Small intestine (tissue), 7 donors: ENCODE results near the gene WARS2. TPM values are rescaled to one million over a fixed set of nuclear protein-coding genes. Genes with fewer than 3 reads are reported as not detected.

Source experiments
- DNase-seq, 2 donors: peaks; one replicate each; pipeline versions ENCODE4 v3.0.0 to v3.0.0-alpha.2; 2013
- FAIRE-seq: peaks from 2 replicates; lab custom pipeline; 2012; peaks lifted over from hg19 to GRCh38; lab: Jason Lieb, UNC
- H3K27ac ChIP-seq, 3 donors: one replicate each; pipeline ENCODE4 v1.5.1; 2013; ENCODE audit warnings: low read length in 2 of 3, mild to moderate bottlenecking in 2 of 3, control low read depth in 1 of 3, inconsistent platforms in 1 of 3, low read depth in 1 of 3, moderate library complexity in 1 of 3
- H3K27me3 ChIP-seq, 3 donors: one replicate each; pipeline ENCODE4 v1.6.1; 2013; ENCODE audit warnings: low read length in 3 of 3, inconsistent platforms in 1 of 3; ENCODE audit not compliant: control insufficient read depth in 3 of 3, insufficient read depth in 3 of 3
- H3K36me3 ChIP-seq, 3 donors: one replicate each; pipeline ENCODE4 v1.6.1; 2013; ENCODE audit warnings: low read length in 3 of 3, inconsistent platforms in 1 of 3, low read depth in 1 of 3, mild to moderate bottlenecking in 1 of 3, moderate library complexity in 1 of 3; ENCODE audit not compliant: control insufficient read depth in 3 of 3, insufficient read depth in 2 of 3
- H3K4me1 ChIP-seq, 3 donors: one replicate each; pipeline ENCODE4 v1.6.1; 2013; ENCODE audit warnings: low read length in 2 of 3, inconsistent platforms in 1 of 3, low read depth in 1 of 3, mild to moderate bottlenecking in 1 of 3, moderate library complexity in 1 of 3; ENCODE audit not compliant: control insufficient read depth in 3 of 3, insufficient read depth in 2 of 3
- H3K4me3 ChIP-seq, 3 donors: one replicate each; pipeline ENCODE4 v1.5.1; 2013; ENCODE audit warnings: low read length in 3 of 3, control low read depth in 1 of 3, inconsistent platforms in 1 of 3, low read depth in 1 of 3, mild to moderate bottlenecking in 1 of 3, moderate library complexity in 1 of 3
- H3K9me3 ChIP-seq, 2 donors: one replicate each; pipeline ENCODE4 v1.6.1; 2013; ENCODE audit warnings: low read depth in 1 of 2, low read length in 1 of 2; ENCODE audit not compliant: control insufficient read depth in 2 of 2, insufficient read depth in 1 of 2
- WGBS, 3 donors: extraction: QIAGEN DNeasy Blood & Tissue Kit; methylation state at CpG; one replicate each; pipeline ENCODE4 v1.1.7; 2013; 5-methylcytosine and 5-hydroxymethylcytosine counted together
- polyA plus RNA-seq, 4 donors: library from polyadenylated mRNA; stranded (reverse) in 3 of 4; unstranded in 1 of 4; fragments of 200-250 nt in 3 of 4; fragments of 120-200 nt in 1 of 4; gene quantifications; one replicate each; pipeline versions ENCODE4 v1.2.1 to v1.2.3, GENCODE V29; 2013
- donor health status: healthy with polysubstance abuse.
- donor health status: control.
- donor health status: control.
- donor health status: Bipolar disorder and iron deficiency.
- donor health status: healthy.

WARS2 gene
- polyA plus RNA-seq, 4 donors: 4.5 to 22.0 (median 7.9) TPM

DNA sequence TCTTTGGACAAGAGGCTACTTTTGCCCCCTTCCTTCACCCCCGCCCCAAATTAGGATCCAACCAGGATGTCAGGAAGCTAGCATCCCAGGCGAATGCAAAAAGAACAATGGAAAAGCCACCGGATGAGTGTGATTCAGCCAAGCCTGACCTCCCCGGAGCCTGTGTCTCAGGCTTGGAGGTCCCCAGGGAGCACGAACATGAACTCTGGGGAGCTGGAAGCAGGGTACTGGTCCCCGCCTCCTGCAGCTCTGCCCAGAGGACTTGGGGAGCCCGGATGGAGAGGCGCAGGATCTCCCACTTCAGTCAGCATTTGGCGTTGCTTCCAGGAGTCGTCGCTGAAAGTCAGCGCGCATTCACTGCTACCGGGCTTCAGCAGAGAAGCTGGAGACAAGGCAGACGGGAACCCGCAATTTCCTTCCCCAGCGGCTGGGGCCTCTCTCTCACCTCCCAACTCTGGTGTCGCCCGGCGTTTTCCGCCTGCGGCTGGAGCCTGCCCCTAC lies 150.5 kb downstream of the WARS2 start:
- no peak for DNase-seq
- Histone ChIP-seq H3K4me3 (no peak overlapping the region), H3K9me3 (peaks cover 0 to 11% of the 10 kb centered on the region in 2 donors), H3K36me3 (no peaks in the 10 kb centered on the region), H3K27me3 (peaks cover 28 to 100% (median 91%) of the 10 kb centered on the region in 3 donors), H3K4me1 (peaks cover 0 to 7% (median 2%) of the 10 kb centered on the region in 3 donors), H3K27ac (no peak overlapping the region)
- WGBS, 3 donors: 11 to 21% (median 15%) methylated on average over 18 to 22 of the region's 22 CpGs
- no peak for FAIRE-seq

GRCh38 chr1:118989006-118989815 lies 151.2 kb downstream of the WARS2 start:
- Histone ChIP-seq H3K9me3 (peaks cover 0 to 11% of the 10 kb centered on the region in 2 donors), H3K4me3 (no peak overlapping the region), H3K27ac (no peak overlapping the region), H3K4me1 (peaks cover 0 to 14% (median 2%) of the 10 kb centered on the region in 3 donors), H3K27me3 (peaks cover 28 to 100% (median 91%) of the 10 kb centered on the region in 3 donors), H3K36me3 (no peaks in the 10 kb centered on the region)
- DNase-seq: no peak
- 11 to 18% (median 16%) methylated on average over 44 of the region's 44 CpGs for WGBS, 3 donors
- no peak for FAIRE-seq

DNA sequence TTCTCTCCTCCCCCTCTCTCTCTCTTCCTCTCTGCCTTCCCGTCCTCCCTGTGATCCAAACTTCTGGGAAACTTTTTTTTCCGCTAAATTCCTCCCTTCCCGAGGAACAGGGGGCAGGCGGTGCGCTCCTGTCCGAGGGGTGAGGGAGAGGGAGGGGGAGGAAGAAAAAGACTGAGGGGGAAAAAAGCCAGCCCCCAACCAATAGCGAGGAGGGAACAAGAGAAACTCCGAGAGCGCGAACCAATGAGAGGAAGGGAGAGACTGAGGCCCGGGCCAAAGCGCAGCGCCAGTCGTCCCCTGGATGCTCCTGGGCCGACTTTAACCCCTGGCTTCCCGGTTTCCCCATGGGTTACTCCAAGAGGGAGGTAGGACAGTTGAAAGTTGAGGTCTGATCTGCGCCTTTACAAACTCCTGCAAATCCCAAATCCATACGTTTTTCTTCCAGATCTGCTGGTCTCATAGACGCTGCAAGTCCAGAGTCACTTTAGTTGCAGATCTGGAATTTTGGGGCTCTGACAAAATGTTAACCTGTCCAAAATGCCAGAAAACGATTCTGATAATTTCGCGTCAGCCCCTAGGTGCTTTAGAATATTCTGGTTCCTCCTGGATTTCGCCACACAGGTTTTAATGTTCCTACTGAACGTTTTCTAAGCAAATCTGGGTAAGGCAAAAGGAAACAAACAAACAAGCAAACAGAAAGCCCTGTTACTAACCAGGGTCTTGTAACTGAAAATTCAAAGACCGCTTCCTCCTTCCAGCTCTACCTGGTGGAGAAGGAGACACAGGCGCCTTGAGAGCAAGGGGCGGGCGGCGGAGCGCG lies 152.1 kb downstream of the WARS2 start, which contains the start of gene TBX15:
Gene TBX15, minus strand, starts transcription at position 158 of the 820 bp plus-strand sequence. CDS start 548 bp downstream, outside the sequence.
- WGBS, 3 donors: 10 to 21% (median 13%) methylated on average over 31 of the region's 31 CpGs
- no peak for FAIRE-seq
- Histone ChIP-seq H3K9me3 (peaks cover 0 to 14% of the 10 kb centered on the region in 2 donors), H3K4me1 (peaks cover 0 to 22% (median 2%) of the 10 kb centered on the region in 3 donors), H3K27ac (no peak within 1 kb of the TSS), H3K36me3 (no peaks in the 10 kb centered on the region), H3K4me3 (no peak within 1 kb of the TSS), H3K27me3 (peaks cover 25 to 100% (median 91%) of the 10 kb centered on the region in 3 donors)
- DNase-seq: no peak

GRCh38 chr1:118987468-118988185 lies 152.8 kb downstream of the WARS2 start:
- peak in 1 of 2 donors; percentile 41 for DNase-seq
- Histone ChIP-seq H3K36me3 (no peaks in the 10 kb centered on the region), H3K4me3 (no peak overlapping the region), H3K4me1 (peaks cover 0 to 22% (median 2%) of the 10 kb centered on the region in 3 donors), H3K27me3 (peaks cover 29 to 100% (median 91%) of the 10 kb centered on the region in 3 donors), H3K27ac (no peak overlapping the region), H3K9me3 (peaks cover 0 to 13% of the 10 kb centered on the region in 2 donors)
- no peak for FAIRE-seq
- WGBS, 3 donors: 1 to 2% (median 2%) methylated on average over 62 to 65 of the region's 65 CpGs

DNA sequence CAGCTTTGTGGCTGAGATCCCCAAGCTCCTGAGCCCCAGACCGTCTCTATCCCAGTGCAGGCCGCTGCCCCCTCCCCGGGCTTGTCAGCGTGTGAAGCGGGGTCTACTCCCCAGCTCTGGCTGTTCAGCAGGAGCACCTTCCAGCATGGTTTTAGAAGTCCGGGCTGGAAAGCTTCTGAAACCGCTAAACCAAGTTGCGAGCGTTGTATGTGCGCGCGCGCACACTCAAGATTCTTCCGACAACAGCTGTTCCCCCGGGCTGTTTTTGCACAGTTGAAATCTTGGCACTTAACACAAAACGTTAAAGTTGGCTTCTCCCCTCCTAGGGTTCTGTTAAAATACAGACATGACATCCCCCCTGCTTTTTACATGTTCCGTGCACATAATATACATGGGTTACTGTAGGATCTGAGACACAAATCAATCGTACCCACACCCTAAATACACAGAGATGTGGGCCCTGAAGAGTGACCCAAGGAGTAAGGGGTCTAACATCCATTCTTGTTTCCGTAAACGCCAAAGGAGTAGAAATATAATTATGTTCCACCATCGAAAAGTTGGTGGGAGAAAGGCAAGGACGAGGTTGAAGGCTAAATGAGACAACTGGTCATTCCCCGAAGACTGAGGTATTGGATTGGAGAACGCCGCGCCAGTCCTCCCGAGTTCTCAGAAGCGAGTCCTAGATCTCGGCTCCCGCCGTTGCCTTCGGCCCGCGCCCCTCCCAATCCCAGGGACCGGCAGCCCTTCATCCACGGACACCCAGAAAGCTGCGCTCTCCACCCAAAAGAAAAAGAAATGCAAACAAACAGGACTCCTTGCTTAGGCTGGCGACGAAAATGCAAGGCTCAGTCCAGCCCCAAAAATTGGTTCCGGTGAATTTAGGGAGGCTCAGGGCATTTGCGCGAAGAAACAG lies 153.6 kb downstream of the WARS2 start:
- Histone ChIP-seq H3K27me3 (peaks cover 29 to 100% (median 84%) of the 10 kb centered on the region in 3 donors), H3K4me1 (peaks cover 0 to 22% (median 2%) of the 10 kb centered on the region in 3 donors), H3K4me3 (no peak overlapping the region), H3K27ac (no peak overlapping the region), H3K9me3 (peaks cover 0 to 13% of the 10 kb centered on the region in 2 donors), H3K36me3 (no peaks in the 10 kb centered on the region)
- 8 to 15% (median 13%) methylated on average over 42 of the region's 42 CpGs for WGBS, 3 donors
- no peak for DNase-seq
- no peak for FAIRE-seq

GRCh38 chr1:118985640-118986554 lies 154.6 kb downstream of the WARS2 start:
- peaks cover 0 to 22% (median 2%) of the 10 kb centered on the region in 3 donors for H3K4me1 ChIP-seq
- FAIRE-seq (no peak), DNase-seq (no peak)
- H3K27ac ChIP-seq: no peak overlapping the region
- peaks cover 0 to 13% of the 10 kb centered on the region in 2 donors for H3K9me3 ChIP-seq
- peaks cover 29 to 99% (median 78%) of the 10 kb centered on the region in 3 donors for H3K27me3 ChIP-seq
- H3K36me3 ChIP-seq: no peaks in the 10 kb centered on the region
- H3K4me3 ChIP-seq: no peak overlapping the region
- 10 to 16% (median 13%) methylated on average over 34 of the region's 34 CpGs for WGBS, 3 donors
